GM12878 (cell line): ENCODE results near the gene PGRMC2. TPM values are rescaled to one million over a fixed set of nuclear protein-coding genes. Genes with fewer than 3 reads are reported as not detected.

Experiments
- ATAC-seq: fragments of 200-7000 bp; cut with Tn5 transposase; 3 replicates; pipeline ENCODE4 v1.9.1; 2020; ENCODE audit warnings: mild to moderate bottlenecking, moderate library complexity
- BruUV-seq: library from RNA; stranded (reverse); fragments of 400-500 nt; replicated peaks from 2 replicates; lab custom pipeline; 2021; lab: Mats Ljungman, UMichigan
- CTCF ChIA-PET: fragments of 300-600 bp; sonication (Branson Sonifier 250); formaldehyde crosslinking; extraction: SDS; loops from one replicate; lab custom pipeline; 2021; ENCODE audit warnings: inconsistent platforms; lab: Yijun Ruan, JAX
- POLR2A ChIA-PET: fragments of 350-600 bp; formaldehyde crosslinking; extraction: SDS; loops from one replicate; lab custom pipeline; 2021; ENCODE audit warnings: inconsistent platforms; lab: Charles Lee
- RAD21 ChIA-PET: fragments of 300-600 bp; sonication (Branson Sonifier 250); formaldehyde crosslinking; loops from one replicate; lab custom pipeline; 2023; ENCODE audit warnings: antibody characterized with exemption; ENCODE audit not compliant: unreplicated experiment; lab: Charles Lee
- SMC1A ChIA-PET: fragments of 300-600 bp; sonication (Branson Sonifier 250); formaldehyde crosslinking; loops from one replicate; lab custom pipeline; 2023; ENCODE audit not compliant: unreplicated experiment, uncharacterized antibody; lab: Charles Lee
- DNase-seq: peaks from one replicate; pipeline ENCODE4 v3.0.0-alpha.2; 2011; ENCODE audit warnings: low read depth, low spot score
- FAIRE-seq: peaks from 3 replicates; lab custom pipeline; 2011; peaks lifted over from hg19 to GRCh38; lab: Jason Lieb, UNC
- H2AFZ ChIP-seq: 2 replicates; pipeline ENCODE4 v1.6.0; 2011; ENCODE audit warnings: low read depth, low read length, control low read depth; ENCODE audit not compliant: control insufficient read depth
- H3K27ac ChIP-seq: 2 replicates; pipeline ENCODE4 v1.5.1; 2011; ENCODE audit warnings: control low read depth; ENCODE audit not compliant: control insufficient read depth, insufficient read depth
- H3K27me3 ChIP-seq, 2 experiments: replicated peaks in 1 of 2; 2 replicates each; pipeline versions ENCODE4 v1.6.0 to v1.6.1; 2011; ENCODE audit warnings: low read length in 1 of 2; ENCODE audit not compliant: control insufficient read depth in 2 of 2, insufficient read depth in 2 of 2
- H3K36me3 ChIP-seq, 2 experiments: 2 replicates each; pipeline ENCODE4 v1.5.1; 2011; ENCODE audit warnings: low read length in 1 of 2; ENCODE audit not compliant: control insufficient read depth in 2 of 2, insufficient read depth in 2 of 2
- H3K4me1 ChIP-seq: 2 replicates; pipeline ENCODE4 v1.6.1; 2011; ENCODE audit warnings: mild to moderate bottlenecking, low read length, moderate library complexity, mixed read lengths; ENCODE audit not compliant: control insufficient read depth, insufficient read depth
- H3K4me2 ChIP-seq: 2 replicates; pipeline ENCODE4 v1.6.0; 2011; ENCODE audit warnings: control low read depth; ENCODE audit not compliant: control insufficient read depth, insufficient read depth
- H3K4me3 ChIP-seq: fragments of 200-600 bp; sonication (generic); 2 replicates; pipeline ENCODE4 v1.5.1; 2016
- H3K79me2 ChIP-seq: 2 replicates; pipeline ENCODE4 v1.6.0; 2011; ENCODE audit warnings: low read length; ENCODE audit not compliant: control insufficient read depth, insufficient read depth
- H3K9ac ChIP-seq: 2 replicates; pipeline ENCODE4 v1.8.0; 2011; ENCODE audit warnings: low read length, control low read depth, mixed read lengths; ENCODE audit not compliant: control insufficient read depth, insufficient read depth
- H3K9me3 ChIP-seq: replicated peaks from 3 replicates; pipeline ENCODE4 v1.5.1; 2011; ENCODE audit warnings: mild to moderate bottlenecking, low read length; ENCODE audit not compliant: control insufficient read depth, insufficient read depth
- H4K20me1 ChIP-seq: 2 replicates; pipeline ENCODE4 v1.6.0; 2011; ENCODE audit not compliant: control insufficient read depth, insufficient read depth
- BACH1 ChIP-seq: fragments of 450-650 bp; IDR thresholded peaks from 2 replicates; pipeline ENCODE4 v1.6.1; 2017; ENCODE audit warnings: mild to moderate bottlenecking, borderline replicate concordance
- EP300 ChIP-seq, 2 experiments: fragments of 150-350 bp in 1 of 2; IDR thresholded peaks; 2 replicates each; pipeline ENCODE4 v1.6.1; 2011 to 2012; ENCODE audit warnings: low read depth in 2 of 2, low read length in 2 of 2, borderline replicate concordance in 1 of 2, improper control_type of control experiment in 1 of 2, inconsistent platforms in 1 of 2; ENCODE audit not compliant: control insufficient read depth in 1 of 2
- FOXM1 ChIP-seq: IDR thresholded peaks from 2 replicates; pipeline ENCODE4 v1.6.1; 2012; ENCODE audit warnings: low read depth, mild to moderate bottlenecking, inconsistent platforms, low read length, moderate library complexity
- GATAD2B ChIP-seq: fragments of 450-650 bp; conservative IDR thresholded peaks from 2 replicates; pipeline ENCODE4 v1.6.1; 2017; ENCODE audit warnings: low read depth, mild to moderate bottlenecking, moderate library complexity
- IKZF2 ChIP-seq, 2 experiments: fragments of 450-650 bp; IDR thresholded peaks; 2 replicates each; pipeline ENCODE4 v1.6.1; 2017; ENCODE audit warnings: mild to moderate bottlenecking in 2 of 2, moderate library complexity in 2 of 2
- LARP7 ChIP-seq: fragments of 450-650 bp; IDR thresholded peaks from 2 replicates; pipeline ENCODE4 v1.6.1; 2017; ENCODE audit warnings: mild to moderate bottlenecking
- NBN ChIP-seq: fragments of 450-650 bp; IDR thresholded peaks from 2 replicates; pipeline ENCODE4 v1.6.1; 2016
- NFYA ChIP-seq: IDR thresholded peaks from 2 replicates; pipeline ENCODE4 v1.6.1; 2011; ENCODE audit warnings: low read depth, mild to moderate bottlenecking, low read length, improper control_type of control experiment, borderline replicate concordance
- PAX5 ChIP-seq: IDR thresholded peaks from 2 replicates; pipeline ENCODE4 v1.6.1; 2011; ENCODE audit warnings: low read depth, low read length, borderline replicate concordance
- POLR2AphosphoS5 ChIP-seq: IDR thresholded peaks from 2 replicates; pipeline ENCODE4 v1.6.1; 2011; ENCODE audit warnings: mild to moderate bottlenecking, low read length, inconsistent platforms
- RAD21 ChIP-seq: IDR thresholded peaks from 2 replicates; pipeline ENCODE4 v1.6.1; 2011; ENCODE audit warnings: mild to moderate bottlenecking, low read depth, low read length, moderate library complexity; ENCODE audit not compliant: insufficient read depth
- RB1 ChIP-seq: fragments of 450-650 bp; formaldehyde crosslinking; IDR thresholded peaks from 2 replicates; pipeline ENCODE4 v1.6.1; 2017; ENCODE audit warnings: mild to moderate bottlenecking, borderline replicate concordance
- SMAD5 ChIP-seq: IDR thresholded peaks from 2 replicates; pipeline ENCODE4 v1.6.1; 2016; ENCODE audit warnings: antibody characterized with exemption, low read depth
- SREBF2 ChIP-seq: IDR thresholded peaks from 2 replicates; pipeline ENCODE4 v1.6.1; 2012; ENCODE audit warnings: mild to moderate bottlenecking, low read length
- TCF3 ChIP-seq: IDR thresholded peaks from 2 replicates; pipeline ENCODE4 v1.6.1; 2012; ENCODE audit warnings: low read depth, mild to moderate bottlenecking, low read length, borderline replicate concordance; ENCODE audit not compliant: insufficient read depth
- YY1 ChIP-seq: IDR thresholded peaks from 2 replicates; pipeline ENCODE4 v1.6.1; 2011; ENCODE audit warnings: low read depth, mild to moderate bottlenecking, low read length
- WGBS: methylation state at CpG from one replicate; pipeline ENCODE4 v1.1.6; 2016; ENCODE audit warnings: low lambda C conversion rate; ENCODE audit not compliant: insufficient replicate concordance, insufficient coverage; ENCODE audit errors: missing lambda C conversion rate; 5-methylcytosine and 5-hydroxymethylcytosine counted together
- in situ Hi-C: fragments of 300-500 bp; cut with MboI; formaldehyde crosslinking; loops from 9 replicates; pipeline ENCODE4 v1.14.3; 2018; ENCODE audit warnings: mixed read lengths
- intact Hi-C: fragments of 100-400 bp; cut with micrococcal nuclease; formaldehyde crosslinking; loops from one replicate; pipeline ENCODE4 v1.14.2; 2022; ENCODE audit not compliant: unreplicated experiment
- polyA plus RNA-seq, 11 experiments: library from polyadenylated mRNA; depleted of rRNA in 4 of 11; unstranded in 6 of 11; stranded (reverse) in 5 of 11; fragments of >200 nt; fragmentation: Nextera tagmentation in 4 of 11; fragmentation: Illumina TruSeq in 1 of 11; extraction: Ambion mirVana in 4 of 11; extraction: Trizol in 1 of 11; gene quantifications; 1 replicate in 1 of 11; 2 replicates in 10 of 11; pipeline versions ENCODE4 v1.2.1 to v1.2.3, GENCODE V29; 2011 to 2016; ENCODE audit warnings: inconsistent platforms in 2 of 11, missing spikeins in 2 of 11, low read depth in 1 of 11
- total RNA-seq, 4 experiments: library from RNA; depleted of rRNA in 3 of 4; stranded (reverse); fragments of >200 nt in 3 of 4; fragmentation: Illumina TruSeq in 1 of 4; extraction: Trizol in 1 of 4; gene quantifications; 2 replicates each; pipeline versions ENCODE4 v1.2.1 to v1.2.3, GENCODE V29; 2013 to 2021
- TF ChIP-seq, protein P1 (sequence below): fragments of 450-650 bp; IDR thresholded peaks from 2 replicates; pipeline ENCODE4 v1.6.1; 2017; ENCODE audit warnings: mild to moderate bottlenecking, low read depth, inconsistent platforms; ENCODE audit not compliant: poor library complexity, severe bottlenecking
- TF ChIP-seq, protein P2 (sequence below): fragments of 450-650 bp; IDR thresholded peaks from 2 replicates; pipeline ENCODE4 v1.6.1; 2016; ENCODE audit warnings: mild to moderate bottlenecking
- TF ChIP-seq, protein P3 (sequence below): fragments of 450-650 bp; IDR thresholded peaks from 2 replicates; pipeline ENCODE4 v1.6.1; 2017; ENCODE audit warnings: antibody characterized with exemption, mild to moderate bottlenecking, moderate library complexity

The PGRMC2 gene
- total and polyA plus RNA-seq, 10 of the 15 experiments (the other 5 are each of a cell fraction or from before 2014, with no cell fraction given): 6.3 to 38.4 (median 12.0) TPM

DNA sequence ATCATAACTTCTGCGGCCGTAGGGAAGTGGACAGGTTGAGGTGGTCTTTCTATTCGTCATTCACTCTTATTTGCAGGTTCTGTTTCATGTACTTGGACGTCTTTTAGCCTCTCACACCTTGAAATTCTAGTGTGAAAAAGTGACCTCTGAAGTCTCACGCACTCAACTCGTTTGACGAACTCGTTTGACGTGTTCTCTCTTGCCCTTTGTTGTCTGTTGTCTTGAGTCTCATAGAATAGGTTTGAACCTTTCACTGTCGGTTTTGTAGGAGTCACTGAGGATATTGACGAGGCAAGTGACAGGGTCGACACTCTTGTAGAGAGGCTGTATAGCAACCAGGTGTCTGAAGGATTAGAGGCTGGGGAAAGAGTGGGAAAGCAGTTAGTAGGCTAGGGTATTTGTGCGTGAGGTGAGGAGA, 1.1 kb upstream of the PGRMC2 start:
- peak overlapping the region; percentile 89 for H3K4me2 ChIP-seq
- H3K79me2 ChIP-seq: peaks cover 44% of the 10 kb centered on the region
- no peaks in the 10 kb centered on the region for H3K27me3 ChIP-seq
- ChIA-PET SMC1A (interaction anchor here (1.5 kb wide), 2 partner anchors 8 to 23 kb away, joined by 3 to 4 read pairs; no protein-coding TSS in a partner anchor), CTCF (interaction anchor here (0.7 to 1.5 kb wide), 5 partner anchors 17 to 164 kb away, joined by 3 to 4 read pairs (median 3); no protein-coding TSS in a partner anchor), POLR2A (interaction anchor here (1.2 kb wide), 1 partner anchor 12 kb away, joined by 3 read pairs; no protein-coding TSS in a partner anchor), RAD21 (interaction anchor here (1.3 kb wide), 2 partner anchors 521 to 574 kb away, joined by 3 read pairs; partner anchors contain the start of gene JADE1)
- H3K36me3 ChIP-seq: no peaks in the 10 kb centered on the region
- no TSS peak for BruUV-seq
- FAIRE-seq (peak; percentile 92), ATAC-seq (peak; percentile 2; the same call in 2 of the 3 replicates), DNase-seq (peak; percentile 17)
- H3K9ac ChIP-seq: peak overlapping the region; percentile 76
- intact Hi-C loops: loop anchor here (5.0 to 10.0 kb wide), 4 partner anchors 226 to 804 kb away; partner anchors contain the start of genes ABHD18, LARP1B, MFSD8 and SCLT1
- no peaks in the 10 kb centered on the region for H3K4me1 ChIP-seq
- no peaks in the 10 kb centered on the region for H3K9me3 ChIP-seq
- in situ Hi-C loops: loop anchor here (10.0 kb wide), 1 partner anchor 526 kb away; no protein-coding TSS in a partner anchor
- H3K27ac ChIP-seq: peak overlapping the region; percentile 87
- 0% methylated on average over 13 of the region's 13 CpGs for WGBS
- H3K4me3 ChIP-seq: peak overlapping the region; percentile 81
- peak overlapping the region; percentile 96 for H2AFZ ChIP-seq
- no peaks in the 10 kb centered on the region for H4K20me1 ChIP-seq
- TF ChIP-seq LARP7 (no peak), NBN (no peak), SREBF2 (no peak), NFYA (no peak), POLR2AphosphoS5 (0 out of 2 replicates have a peak, but pooled peaks have one; percentile 2), RB1 (no peak), TCF3 (no peak), PAX5 (no peak), FOXM1 (no peak), GATAD2B (no peak), IKZF2 (IDR thresholded peaks at IDR 0.05) (no peak), BACH1 (no peak), EP300 (IDR thresholded peaks at IDR 0.05; ENCODE audit: borderline replicate concordance in 1 of 2, control insufficient read depth in 1 of 2, low read depth in 2 of 2, low read length in 2 of 2) (peak in 1 of 2 experiments; percentile 6; a peak in 2 of 4 replicates), SMAD5 (no peak), YY1 (no peak), RAD21 (no peak)
- TF ChIP-seq, protein P1, sequence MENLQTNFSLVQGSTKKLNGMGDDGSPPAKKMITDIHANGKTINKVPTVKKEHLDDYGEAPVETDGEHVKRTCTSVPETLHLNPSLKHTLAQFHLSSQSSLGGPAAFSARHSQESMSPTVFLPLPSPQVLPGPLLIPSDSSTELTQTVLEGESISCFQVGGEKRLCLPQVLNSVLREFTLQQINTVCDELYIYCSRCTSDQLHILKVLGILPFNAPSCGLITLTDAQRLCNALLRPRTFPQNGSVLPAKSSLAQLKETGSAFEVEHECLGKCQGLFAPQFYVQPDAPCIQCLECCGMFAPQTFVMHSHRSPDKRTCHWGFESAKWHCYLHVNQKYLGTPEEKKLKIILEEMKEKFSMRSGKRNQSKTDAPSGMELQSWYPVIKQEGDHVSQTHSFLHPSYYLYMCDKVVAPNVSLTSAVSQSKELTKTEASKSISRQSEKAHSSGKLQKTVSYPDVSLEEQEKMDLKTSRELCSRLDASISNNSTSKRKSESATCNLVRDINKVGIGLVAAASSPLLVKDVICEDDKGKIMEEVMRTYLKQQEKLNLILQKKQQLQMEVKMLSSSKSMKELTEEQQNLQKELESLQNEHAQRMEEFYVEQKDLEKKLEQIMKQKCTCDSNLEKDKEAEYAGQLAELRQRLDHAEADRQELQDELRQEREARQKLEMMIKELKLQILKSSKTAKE: peak; percentile 28
- TF ChIP-seq, protein P2, sequence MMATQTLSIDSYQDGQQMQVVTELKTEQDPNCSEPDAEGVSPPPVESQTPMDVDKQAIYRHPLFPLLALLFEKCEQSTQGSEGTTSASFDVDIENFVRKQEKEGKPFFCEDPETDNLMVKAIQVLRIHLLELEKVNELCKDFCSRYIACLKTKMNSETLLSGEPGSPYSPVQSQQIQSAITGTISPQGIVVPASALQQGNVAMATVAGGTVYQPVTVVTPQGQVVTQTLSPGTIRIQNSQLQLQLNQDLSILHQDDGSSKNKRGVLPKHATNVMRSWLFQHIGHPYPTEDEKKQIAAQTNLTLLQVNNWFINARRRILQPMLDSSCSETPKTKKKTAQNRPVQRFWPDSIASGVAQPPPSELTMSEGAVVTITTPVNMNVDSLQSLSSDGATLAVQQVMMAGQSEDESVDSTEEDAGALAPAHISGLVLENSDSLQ: peak; percentile 85
- TF ChIP-seq, protein P3, sequence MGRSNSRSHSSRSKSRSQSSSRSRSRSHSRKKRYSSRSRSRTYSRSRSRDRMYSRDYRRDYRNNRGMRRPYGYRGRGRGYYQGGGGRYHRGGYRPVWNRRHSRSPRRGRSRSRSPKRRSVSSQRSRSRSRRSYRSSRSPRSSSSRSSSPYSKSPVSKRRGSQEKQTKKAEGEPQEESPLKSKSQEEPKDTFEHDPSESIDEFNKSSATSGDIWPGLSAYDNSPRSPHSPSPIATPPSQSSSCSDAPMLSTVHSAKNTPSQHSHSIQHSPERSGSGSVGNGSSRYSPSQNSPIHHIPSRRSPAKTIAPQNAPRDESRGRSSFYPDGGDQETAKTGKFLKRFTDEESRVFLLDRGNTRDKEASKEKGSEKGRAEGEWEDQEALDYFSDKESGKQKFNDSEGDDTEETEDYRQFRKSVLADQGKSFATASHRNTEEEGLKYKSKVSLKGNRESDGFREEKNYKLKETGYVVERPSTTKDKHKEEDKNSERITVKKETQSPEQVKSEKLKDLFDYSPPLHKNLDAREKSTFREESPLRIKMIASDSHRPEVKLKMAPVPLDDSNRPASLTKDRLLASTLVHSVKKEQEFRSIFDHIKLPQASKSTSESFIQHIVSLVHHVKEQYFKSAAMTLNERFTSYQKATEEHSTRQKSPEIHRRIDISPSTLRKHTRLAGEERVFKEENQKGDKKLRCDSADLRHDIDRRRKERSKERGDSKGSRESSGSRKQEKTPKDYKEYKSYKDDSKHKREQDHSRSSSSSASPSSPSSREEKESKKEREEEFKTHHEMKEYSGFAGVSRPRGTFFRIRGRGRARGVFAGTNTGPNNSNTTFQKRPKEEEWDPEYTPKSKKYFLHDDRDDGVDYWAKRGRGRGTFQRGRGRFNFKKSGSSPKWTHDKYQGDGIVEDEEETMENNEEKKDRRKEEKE: no peak
